Dermis microvascular lymphatic vessel endothelial cell (primary cell): Measurements from ENCODE around the gene SPTB. TPM values are rescaled to one million over a fixed set of nuclear protein-coding genes. Genes with fewer than 3 reads are reported as not detected.

Experiments
- DNase-seq, 2 donors: peaks; one replicate each; pipeline versions ENCODE4 v3.0.0 to v3.0.0-alpha.2; 2010; ENCODE audit warnings: low read depth in 2 of 2
- total RNA-seq: library from RNA; depleted of rRNA; stranded (reverse); fragments of >200 nt; gene quantifications from 2 replicates; pipeline ENCODE4 v1.2.1, GENCODE V29; 2014

Gene SPTB
- total RNA-seq, 1 donor from 2014 or later = 0.13 TPM

GRCh38 chr14:64711039-64711438 is 168.7 kb downstream of the SPTB start:
- no peak for DNase-seq

DNA sequence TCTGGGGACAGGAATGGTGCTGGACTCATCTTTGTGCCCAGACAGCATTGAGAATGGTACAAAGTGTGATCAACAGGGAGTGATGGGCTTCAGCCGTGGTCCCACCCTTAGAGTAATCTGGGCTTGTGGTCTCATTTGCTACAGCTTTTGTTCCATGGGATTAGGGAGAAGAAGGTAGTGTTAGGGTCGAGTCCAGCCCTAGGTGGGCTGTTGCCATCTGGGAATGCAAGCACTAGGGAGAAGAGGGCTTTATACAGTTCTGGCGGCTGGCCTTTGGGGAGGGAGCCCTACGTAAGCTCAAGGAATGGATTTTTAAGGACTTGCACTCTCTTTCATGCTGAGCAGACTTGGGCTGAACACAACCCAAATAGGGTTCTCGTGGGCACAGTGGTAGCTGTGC is 170.6 kb downstream of the SPTB start:
- DNase-seq = no peak

DNA sequence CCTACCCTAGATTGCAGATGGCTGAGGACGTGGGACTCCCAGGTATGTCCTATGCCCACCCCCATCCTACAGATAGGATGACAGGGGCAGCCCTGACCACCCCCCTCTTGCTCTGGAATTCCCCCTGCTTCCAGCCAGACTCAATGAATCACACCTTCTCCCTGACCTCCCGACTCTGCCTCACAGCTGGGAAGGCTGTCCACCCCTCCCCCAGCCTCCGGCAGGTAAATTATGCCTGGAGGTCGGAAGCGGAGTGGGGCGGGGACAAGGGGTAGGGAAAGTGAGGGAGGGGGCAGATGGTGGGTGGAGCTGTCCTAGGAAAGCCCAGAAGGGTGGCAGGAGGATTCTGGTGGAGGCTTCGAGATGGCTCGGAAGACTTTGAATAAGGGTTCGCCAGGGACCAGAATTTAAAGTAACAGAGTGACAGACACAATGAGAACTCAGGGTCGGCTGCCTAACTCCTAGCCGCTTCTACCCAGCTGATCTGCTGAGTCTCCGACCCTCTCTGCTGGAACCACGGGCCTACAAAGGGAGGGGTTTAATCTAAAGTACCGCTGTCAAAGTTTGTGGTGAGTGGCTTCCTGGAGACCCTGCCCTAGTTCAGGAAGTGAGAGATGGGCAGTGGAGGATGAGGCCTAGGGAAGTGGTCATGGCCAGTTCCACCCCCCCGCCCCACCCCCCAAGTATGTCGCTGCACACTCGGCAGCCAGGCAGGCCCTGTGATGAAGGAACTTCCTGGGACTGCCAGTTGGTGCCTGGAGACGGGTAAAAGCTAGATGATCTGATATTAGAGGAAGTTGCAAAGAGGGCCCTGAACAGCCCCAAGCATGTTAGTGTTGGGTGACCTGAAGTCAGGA is 171.3 kb downstream of the SPTB start:
- peak in 1 of 2 donors; percentile 56 for DNase-seq

DNA sequence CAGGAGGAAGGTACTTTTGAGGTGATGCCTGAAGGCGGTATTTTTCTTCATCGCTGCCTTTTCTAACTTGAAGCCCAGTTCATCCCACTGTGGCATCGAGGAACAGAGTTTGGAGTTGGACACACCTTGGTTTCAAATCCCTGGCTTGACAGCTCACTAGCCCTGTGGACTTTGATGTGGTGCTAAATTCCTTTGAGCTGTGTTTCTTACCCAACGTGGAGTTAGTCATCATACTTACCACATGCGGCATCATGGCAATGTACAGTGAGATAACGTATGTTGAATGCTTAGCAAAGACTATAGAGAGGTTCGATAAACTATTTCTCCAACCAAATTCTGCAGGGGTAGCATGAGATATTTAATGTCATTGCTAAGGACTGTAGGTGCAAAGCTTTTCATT is 172.0 kb downstream of the SPTB start:
- peak in 1 of 2 donors; percentile 37 for DNase-seq

- DNase-seq = no peak
These were observed 173.0 kb downstream of the SPTB start for GRCh38 chr14:64706593-64707193.

DNA sequence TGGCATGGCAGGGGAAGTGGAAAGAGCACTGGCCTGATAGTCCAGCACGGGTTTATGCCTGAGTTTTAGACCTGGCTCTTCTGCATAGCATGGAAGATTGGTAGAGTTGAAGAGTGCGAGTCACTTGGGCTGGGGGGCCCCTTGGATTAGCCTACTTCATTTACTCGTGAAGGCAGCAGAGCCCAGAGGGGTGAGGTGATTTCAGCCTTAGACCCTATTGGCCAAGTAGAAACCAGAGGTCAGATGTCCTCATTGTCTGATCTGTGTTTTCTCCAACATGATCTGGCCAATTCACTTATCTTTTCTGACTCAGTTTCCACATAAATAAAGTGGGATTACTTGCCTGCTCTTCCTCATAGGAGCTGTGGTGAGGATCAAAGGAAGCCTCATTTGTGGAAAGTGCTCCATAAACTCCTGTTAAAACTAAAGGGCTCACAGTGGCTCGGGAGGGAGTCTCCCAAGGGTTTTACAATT is 173.6 kb downstream of the SPTB start:
- DNase-seq = no peak

DNA sequence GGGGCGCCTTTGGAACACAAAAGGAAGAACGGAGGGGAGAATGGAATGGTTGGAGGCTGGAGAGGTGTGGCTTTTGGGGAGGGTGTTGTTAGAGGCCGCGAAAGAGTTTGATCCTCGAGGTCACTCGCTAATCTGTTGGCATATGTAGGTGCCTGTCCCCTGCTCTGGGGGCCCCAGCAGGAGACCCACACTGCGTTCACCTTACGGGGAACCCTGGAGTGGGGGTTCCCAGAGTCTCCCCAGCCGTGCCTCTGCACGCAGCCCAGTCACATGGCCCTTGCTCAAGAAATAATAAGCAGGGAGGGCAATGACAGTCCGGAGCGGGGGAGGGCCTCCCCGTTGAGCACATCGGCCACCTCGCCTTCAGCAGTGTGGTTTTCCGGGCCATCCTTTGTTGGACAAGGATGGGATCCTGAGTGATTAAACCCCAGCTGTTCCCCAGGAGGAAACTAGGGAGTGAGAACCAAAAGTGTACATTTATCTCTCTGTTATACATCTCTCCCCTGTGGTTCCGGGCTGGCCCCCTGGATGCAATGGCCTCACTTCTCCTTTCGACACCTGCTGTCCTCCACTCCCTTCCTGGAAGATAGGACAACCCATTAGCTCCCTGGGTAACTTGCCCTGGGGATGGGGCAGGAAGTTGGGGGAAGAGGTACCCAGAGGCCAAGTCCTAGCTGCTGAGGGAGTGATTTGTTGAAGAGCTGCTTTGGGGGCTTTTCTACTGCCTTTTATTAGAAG is 174.2 kb downstream of the SPTB start:
- DNase-seq = no peak

GRCh38 chr14:64704743-64705380 is 174.8 kb downstream of the SPTB start:
- DNase-seq = peak in 1 of 2 donors; percentile 23

DNA sequence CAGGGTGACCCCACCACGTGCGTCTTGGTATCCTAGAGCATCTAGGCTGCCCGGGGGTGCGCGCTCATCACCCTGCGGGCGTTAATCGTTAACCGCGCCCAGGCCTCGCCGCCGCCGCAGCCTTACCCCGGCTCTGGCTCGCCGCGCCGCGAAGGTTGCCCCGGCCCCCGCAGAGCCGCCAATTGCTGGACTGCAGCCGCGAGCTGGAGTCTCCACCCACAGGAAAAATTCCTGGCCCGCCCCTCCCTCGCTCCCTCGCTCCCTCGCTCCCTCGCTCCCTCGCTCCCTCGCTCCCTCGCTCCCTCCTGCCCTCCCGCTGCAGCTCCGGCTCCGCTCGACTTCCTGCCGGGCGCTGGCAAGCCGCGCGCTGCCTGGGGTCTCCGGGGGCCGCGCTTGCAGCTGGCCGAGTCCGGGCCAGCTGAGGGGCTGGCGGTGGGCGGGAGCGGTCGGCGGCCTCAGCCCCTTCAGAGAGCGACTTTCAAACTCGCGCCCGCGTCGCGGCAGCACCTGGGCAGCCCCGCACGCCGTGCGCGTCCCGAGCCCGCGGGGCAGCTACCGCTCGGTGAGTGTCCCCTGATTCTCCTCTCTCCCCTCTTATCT is 175.5 kb downstream of the SPTB start, which contains the start of gene PLEKHG3:
Gene PLEKHG3 (plus strand): TSS at position 282 of the 600 bp plus-strand sequence. CDS start 23,208 bp downstream, outside the sequence.
- peak in 1 of 2 donors; percentile 79 for DNase-seq

- DNase-seq = no peak
These were observed 176.1 kb downstream of the SPTB start for GRCh38 chr14:64703395-64704142.

DNA sequence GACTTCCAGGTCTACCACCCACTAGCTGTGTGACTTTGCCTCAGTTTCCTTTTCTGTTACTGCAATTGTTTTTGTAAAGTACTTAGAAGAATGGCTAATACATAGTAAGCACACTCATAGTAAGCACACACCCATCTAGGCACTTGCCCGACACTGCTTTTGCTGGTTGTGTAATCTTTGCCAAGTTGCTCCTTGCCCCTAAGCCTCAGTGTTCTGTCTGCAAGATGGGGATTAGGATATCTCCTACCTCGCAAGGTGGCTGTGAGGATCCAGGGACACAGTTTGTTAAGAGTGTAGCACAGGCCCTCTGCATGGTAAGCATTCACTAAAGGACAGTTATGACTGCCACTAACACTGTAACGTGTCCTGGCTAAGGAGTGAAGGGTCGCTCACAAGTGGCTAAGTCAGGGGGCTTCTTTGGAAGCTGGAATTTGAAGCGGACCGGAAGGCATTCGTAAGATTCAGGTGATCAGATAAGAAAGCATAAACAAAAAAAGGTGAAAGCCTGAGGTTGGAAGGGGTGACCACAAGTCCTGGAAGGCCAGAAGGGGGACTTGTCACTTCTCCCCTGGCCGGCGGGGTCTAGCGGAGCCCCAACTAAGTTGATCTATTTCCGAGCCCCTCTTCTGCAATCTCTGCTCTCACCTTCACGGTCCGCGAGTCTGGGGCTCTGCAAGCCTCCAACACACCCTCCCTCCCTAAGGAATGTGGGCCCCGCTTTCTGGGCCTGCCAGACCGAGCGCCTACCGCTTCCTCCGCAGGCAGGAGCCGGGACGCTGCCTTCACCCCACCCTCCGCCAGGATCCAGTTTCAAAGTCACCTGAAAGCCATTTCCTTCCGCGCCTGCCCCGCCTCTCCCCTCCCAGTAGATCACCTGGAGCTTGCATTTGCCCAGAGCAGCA is 177.0 kb downstream of the SPTB start:
- DNase-seq = no peak

GRCh38 chr14:64701660-64702059 is 178.0 kb downstream of the SPTB start:
- DNase-seq = no peak

- DNase-seq = no peak
These were observed 178.8 kb downstream of the SPTB start for GRCh38 chr14:64700894-64701293.

- no peak for DNase-seq
These were observed 179.4 kb downstream of the SPTB start for GRCh38 chr14:64700290-64700689.

- no peak for DNase-seq
These were observed 180.8 kb downstream of the SPTB start for GRCh38 chr14:64698903-64699302.

GRCh38 chr14:64696355-64696857 is 183.3 kb downstream of the SPTB start:
- no peak for DNase-seq
